ENCODE measurements around the gene PCBP4.

PCBP4 gene

GRCh38 chr3:52007291-52007690, 40.0 kb upstream of the PCBP4 start:
- H3K4me2 ChIP-seq (ENCODE audit: low read length), result no peak overlapping the region
- TF ChIP-seq, protein P1, sequence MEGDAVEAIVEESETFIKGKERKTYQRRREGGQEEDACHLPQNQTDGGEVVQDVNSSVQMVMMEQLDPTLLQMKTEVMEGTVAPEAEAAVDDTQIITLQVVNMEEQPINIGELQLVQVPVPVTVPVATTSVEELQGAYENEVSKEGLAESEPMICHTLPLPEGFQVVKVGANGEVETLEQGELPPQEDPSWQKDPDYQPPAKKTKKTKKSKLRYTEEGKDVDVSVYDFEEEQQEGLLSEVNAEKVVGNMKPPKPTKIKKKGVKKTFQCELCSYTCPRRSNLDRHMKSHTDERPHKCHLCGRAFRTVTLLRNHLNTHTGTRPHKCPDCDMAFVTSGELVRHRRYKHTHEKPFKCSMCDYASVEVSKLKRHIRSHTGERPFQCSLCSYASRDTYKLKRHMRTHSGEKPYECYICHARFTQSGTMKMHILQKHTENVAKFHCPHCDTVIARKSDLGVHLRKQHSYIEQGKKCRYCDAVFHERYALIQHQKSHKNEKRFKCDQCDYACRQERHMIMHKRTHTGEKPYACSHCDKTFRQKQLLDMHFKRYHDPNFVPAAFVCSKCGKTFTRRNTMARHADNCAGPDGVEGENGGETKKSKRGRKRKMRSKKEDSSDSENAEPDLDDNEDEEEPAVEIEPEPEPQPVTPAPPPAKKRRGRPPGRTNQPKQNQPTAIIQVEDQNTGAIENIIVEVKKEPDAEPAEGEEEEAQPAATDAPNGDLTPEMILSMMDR (IDR thresholded peaks at IDR 0.05; ENCODE audit: low read depth, low read length, poor library complexity, severe bottlenecking), result no peak
- TF ChIP-seq EZH2phosphoT487 (IDR thresholded peaks at IDR 0.05; ENCODE audit: borderline replicate concordance, low read length), result no peak
- H3K4me3 ChIP-seq (ENCODE audit: low read length), result no peak overlapping the region
- H3K9me3 ChIP-seq (ENCODE audit: control insufficient read depth, insufficient read depth, low read length), result no peaks in the 10 kb centered on the region
- no peaks in the 10 kb centered on the region for H3K9me2 ChIP-seq (replicated peaks; ENCODE audit: control insufficient read depth, low read length)
- no peak overlapping the region for H3K27ac ChIP-seq (ENCODE audit: low read depth, low read length)
- no peaks in the 10 kb centered on the region for H3K4me1 ChIP-seq (ENCODE audit: control insufficient read depth, low read length)
- H3K36me3 ChIP-seq (ENCODE audit: control insufficient read depth, low read length), result no peaks in the 10 kb centered on the region
- peaks cover 13% of the 10 kb centered on the region for H3K27me3 ChIP-seq (ENCODE audit: control insufficient read depth, low read length)
- no peaks in the 10 kb centered on the region for H3F3A ChIP-seq (ENCODE audit: control insufficient read depth, insufficient read depth)
- H4K20me1 ChIP-seq (ENCODE audit: control insufficient read depth, insufficient read depth, low read depth, low read length), result no peaks in the 10 kb centered on the region
- no peaks in the 10 kb centered on the region for H3K79me2 ChIP-seq (ENCODE audit: control insufficient read depth, low read length)

DNA sequence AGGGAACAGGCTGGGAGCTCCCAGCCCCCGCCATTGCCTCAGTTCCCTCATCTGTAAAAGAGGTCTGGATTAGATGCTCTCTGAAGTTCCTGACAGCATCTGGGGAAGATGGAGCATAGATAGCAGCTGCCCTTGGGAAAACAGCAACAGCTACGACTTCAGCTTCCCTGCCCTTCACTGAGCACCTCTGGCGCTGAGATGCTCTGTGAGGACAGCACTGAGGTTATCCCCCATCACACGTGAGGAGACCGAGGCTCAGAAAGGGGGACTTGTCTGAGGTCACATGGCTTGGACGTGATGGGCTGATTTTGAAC, 39.5 kb upstream of the PCBP4 start:
- Histone ChIP-seq H3K4me1 (ENCODE audit: control insufficient read depth, low read length) (peaks cover 3% of the 10 kb centered on the region), H3K9me2 (replicated peaks; ENCODE audit: control insufficient read depth, low read length) (no peaks in the 10 kb centered on the region), H3K79me2 (ENCODE audit: control insufficient read depth, low read length) (no peaks in the 10 kb centered on the region), H3K27ac (ENCODE audit: low read depth, low read length) (no peak overlapping the region), H3F3A (ENCODE audit: control insufficient read depth, insufficient read depth) (no peaks in the 10 kb centered on the region), H3K4me3 (ENCODE audit: low read length) (no peak overlapping the region), H3K36me3 (ENCODE audit: control insufficient read depth, low read length) (no peaks in the 10 kb centered on the region), H3K27me3 (ENCODE audit: control insufficient read depth, low read length) (peaks cover 13% of the 10 kb centered on the region), H3K9me3 (ENCODE audit: control insufficient read depth, insufficient read depth, low read length) (no peaks in the 10 kb centered on the region), H3K4me2 (ENCODE audit: low read length) (no peak overlapping the region), H4K20me1 (ENCODE audit: control insufficient read depth, insufficient read depth, low read depth, low read length) (no peaks in the 10 kb centered on the region)
- TF ChIP-seq, protein P1 (IDR thresholded peaks at IDR 0.05; ENCODE audit: low read depth, low read length, poor library complexity, severe bottlenecking), result no peak
- TF ChIP-seq EZH2phosphoT487 (IDR thresholded peaks at IDR 0.05; ENCODE audit: borderline replicate concordance, low read length), result no peak

GRCh38 chr3:52006017-52006819, 39.0 kb upstream of the PCBP4 start:
- H3K27ac ChIP-seq (ENCODE audit: low read depth, low read length), result no peak overlapping the region

More at GRCh38 chr3:52006017-52006819, 39.0 kb upstream of the PCBP4 start:
- Histone ChIP-seq H3K4me3 (ENCODE audit: low read length) (no peak overlapping the region), H3K9me2 (replicated peaks; ENCODE audit: control insufficient read depth, low read length) (no peaks in the 10 kb centered on the region), H4K20me1 (ENCODE audit: control insufficient read depth, insufficient read depth, low read depth, low read length) (no peaks in the 10 kb centered on the region), H3F3A (ENCODE audit: control insufficient read depth, insufficient read depth) (no peaks in the 10 kb centered on the region), H3K79me2 (ENCODE audit: control insufficient read depth, low read length) (no peaks in the 10 kb centered on the region), H3K4me1 (ENCODE audit: control insufficient read depth, low read length) (peaks cover 9% of the 10 kb centered on the region), H3K27me3 (ENCODE audit: control insufficient read depth, low read length) (peaks cover 13% of the 10 kb centered on the region), H3K4me2 (ENCODE audit: low read length) (no peak overlapping the region), H3K9me3 (ENCODE audit: control insufficient read depth, insufficient read depth, low read length) (no peaks in the 10 kb centered on the region), H3K36me3 (ENCODE audit: control insufficient read depth, low read length) (no peaks in the 10 kb centered on the region)
- TF ChIP-seq, protein P1 (IDR thresholded peaks at IDR 0.05; ENCODE audit: low read depth, low read length, poor library complexity, severe bottlenecking), result no peak
- TF ChIP-seq EZH2phosphoT487 (IDR thresholded peaks at IDR 0.05; ENCODE audit: borderline replicate concordance, low read length), result no peak

Data from DOHH2 (cell line).